HUDEP-2 (cell line): ENCODE data around the gene C1orf74.

Experiments used
- DNase-seq, 76 experiments: peaks; one replicate each; lab custom pipeline; 2025; ENCODE audit not compliant: unreplicated experiment in 76 of 76; lab: John Stamatoyannopoulos, UW

The C1orf74 gene

GRCh38 chr1:209784265-209785169 is at the start of gene C1orf74:
Gene C1orf74, minus strand, starts transcription at chr1:209784559. Its CDS starts 925 bp downstream, at chr1:209783634.
- DNase-seq, result peak in 75 of 76 experiments; percentile 57 to 98 (median 95)

DNA sequence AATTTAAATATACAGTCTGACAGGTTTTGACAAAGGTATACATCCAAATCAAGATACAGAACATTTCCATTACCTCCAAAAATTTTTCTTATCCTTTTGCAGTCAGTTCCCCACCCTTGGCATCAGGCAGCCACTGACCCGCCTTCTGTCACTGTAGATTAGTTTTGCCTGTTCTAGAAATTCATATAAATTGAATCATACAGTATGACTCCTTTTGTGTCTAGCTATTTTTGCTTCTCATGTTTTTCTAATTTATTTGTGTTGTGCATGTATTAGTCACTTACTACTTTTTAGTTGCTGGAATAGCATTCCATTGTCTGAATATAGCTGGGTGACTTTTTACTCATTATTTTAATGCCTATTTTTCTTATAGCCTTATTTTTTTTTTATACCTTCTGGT is 47.3 kb upstream of the C1orf74 start:
- no peak for DNase-seq

GRCh38 chr1:209830722-209831121 is 46.4 kb upstream of the C1orf74 start:
- no peak for DNase-seq

DNA sequence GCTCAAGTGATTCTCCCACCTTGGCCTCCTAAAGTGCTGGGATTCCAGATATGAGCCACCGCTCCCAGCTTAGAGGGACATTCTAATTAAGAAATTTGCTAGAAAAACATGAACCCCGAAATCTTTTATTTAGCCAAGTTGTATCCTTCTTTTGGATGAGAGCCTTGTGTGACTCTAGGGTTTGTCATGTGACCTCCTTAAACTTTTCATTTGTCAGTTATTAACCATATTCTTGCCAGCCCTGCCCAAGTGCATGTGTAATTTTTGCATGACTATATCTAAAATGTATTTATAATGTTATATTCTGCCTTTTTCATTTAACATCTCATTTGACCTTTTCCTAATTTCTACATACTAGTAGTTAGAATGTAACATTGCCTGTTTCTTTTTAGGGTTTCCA is 45.4 kb upstream of the C1orf74 start:
- no peak for DNase-seq

- peak; percentile 57 to 95 (median 87) for DNase-seq
These were observed 43.3 kb upstream of the C1orf74 start, which contains the start of gene UTP25 for GRCh38 chr1:209827384-209828262. Gene UTP25, plus strand, starts transcription at chr1:209827972. Its CDS starts 92 bp downstream, at chr1:209828064.

DNA sequence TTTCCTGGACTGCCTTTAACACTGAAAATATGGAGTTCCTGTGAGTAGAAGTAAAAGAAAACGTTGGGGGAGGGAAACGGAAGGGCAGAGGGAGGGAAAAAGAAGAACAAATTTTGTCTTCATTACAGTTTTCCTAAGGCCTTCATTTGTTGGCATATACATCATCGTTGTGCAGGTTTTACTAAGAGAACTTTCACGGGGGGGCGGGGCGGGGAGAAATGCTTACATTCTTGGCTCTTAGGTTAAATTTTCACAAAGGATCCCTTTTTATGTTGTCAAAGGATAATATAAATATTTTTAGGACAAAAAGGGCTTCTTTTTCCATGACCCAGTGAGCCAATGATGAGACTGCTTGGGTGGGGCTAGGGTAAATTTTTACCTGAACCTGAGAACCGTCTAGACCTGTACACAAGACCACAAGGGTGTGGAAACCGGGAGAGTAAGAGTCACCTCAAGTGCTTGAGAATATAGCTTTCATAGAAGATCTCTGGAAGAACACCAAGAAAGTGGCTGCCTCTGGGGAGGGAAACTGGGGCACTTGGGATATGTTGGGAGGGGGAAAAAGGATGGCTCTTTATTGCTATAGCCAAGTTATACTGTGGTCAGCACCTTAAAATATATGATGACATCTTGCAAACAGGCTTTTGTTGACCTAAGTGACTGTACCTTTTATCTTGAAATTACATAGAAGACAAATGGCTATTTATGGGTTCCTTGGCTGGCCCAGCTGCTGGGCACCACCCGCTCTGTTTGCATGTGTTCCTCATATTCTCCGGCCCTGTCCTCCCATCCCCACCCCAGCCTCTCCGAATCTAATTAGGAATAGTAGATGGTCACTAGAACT is 41.5 kb upstream of the C1orf74 start:
- DNase-seq, result no peak

DNA sequence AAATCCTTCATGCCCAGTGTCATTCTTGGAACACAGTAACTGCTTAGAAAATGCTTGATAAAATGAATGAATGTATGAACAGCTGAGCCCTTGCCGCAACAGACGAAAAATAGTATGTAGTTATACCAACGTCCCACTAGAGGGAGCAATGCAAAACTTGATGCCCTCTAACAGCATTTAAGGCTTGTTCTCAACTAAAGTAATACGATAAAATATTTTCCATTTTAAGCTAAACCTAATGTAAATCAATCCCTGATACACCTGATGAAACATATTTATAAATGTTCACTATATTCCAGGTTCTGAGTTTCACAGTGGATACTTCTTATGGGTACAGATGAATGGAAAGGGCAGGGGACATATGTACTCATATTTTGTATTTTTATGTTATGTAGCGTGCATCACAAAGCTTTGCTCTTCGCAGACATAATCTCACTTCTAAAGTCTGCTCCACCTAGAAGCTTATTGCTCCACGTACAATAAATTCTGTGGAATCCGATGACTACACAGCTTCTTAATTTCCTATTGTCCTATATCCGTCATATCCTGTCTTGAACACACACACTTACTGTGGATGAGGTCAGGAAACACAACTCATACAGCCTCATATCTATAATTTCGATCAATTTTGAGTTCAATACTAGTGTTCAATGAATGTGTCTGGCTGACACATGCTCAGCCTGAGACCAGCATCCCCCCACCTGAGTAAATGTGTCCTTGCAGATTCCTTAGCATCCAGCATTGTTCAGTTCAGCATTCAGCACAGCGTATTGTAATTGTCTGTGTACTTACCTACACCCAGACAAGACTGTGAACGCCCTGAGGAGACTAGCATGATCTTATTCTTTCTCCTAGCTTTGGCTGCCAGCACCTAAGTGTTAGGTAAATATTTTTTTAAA is 39.0 kb upstream of the C1orf74 start:
- DNase-seq, result peak in 19 of 76 experiments; percentile 6 to 55 (median 16)

- no peak for DNase-seq
These were observed 38.3 kb upstream of the C1orf74 start for GRCh38 chr1:209822706-209823105.

GRCh38 chr1:209820986-209821385 is 36.6 kb upstream of the C1orf74 start:
- no peak for DNase-seq

DNA sequence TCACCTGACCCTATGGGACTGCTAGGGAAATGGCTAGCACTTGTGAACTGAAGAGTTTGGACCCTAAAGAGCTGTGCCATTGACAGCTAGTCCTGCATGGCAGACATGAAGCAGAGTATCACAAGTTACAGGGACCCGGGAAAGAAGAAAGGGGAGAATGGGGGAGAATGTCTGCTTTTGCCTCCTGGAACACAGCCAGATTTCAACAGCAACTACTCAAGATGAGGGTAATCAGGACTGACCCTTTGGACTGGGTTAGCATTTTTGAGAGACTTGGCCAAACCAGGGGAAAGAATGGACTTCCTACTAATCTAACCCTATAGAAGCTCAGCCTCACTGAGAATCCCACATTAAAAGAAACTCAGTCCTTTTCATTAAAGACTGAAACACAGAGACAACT is 34.7 kb upstream of the C1orf74 start:
- no peak for DNase-seq

- DNase-seq, result no peak
These were observed 33.3 kb upstream of the C1orf74 start for GRCh38 chr1:209817691-209818090.

DNA sequence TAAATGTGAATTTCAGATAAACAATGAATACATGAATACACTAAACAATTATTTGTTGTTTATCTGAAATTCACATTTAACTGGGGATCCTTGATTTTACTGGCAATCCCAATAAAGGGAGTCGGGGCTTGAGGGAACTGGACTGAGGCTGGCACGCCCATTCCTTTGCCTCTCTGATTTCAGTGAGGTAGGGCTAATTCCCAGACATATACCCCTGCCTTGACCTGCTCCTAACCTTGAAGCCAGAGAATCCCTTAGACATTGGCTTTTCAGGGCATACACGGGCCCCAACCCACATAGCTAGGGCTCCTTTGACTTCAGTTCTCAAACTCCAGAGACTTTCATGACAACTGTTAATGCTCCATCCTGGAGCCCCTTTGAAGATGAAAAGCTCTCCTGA is 32.6 kb upstream of the C1orf74 start:
- DNase-seq, result no peak

DNA sequence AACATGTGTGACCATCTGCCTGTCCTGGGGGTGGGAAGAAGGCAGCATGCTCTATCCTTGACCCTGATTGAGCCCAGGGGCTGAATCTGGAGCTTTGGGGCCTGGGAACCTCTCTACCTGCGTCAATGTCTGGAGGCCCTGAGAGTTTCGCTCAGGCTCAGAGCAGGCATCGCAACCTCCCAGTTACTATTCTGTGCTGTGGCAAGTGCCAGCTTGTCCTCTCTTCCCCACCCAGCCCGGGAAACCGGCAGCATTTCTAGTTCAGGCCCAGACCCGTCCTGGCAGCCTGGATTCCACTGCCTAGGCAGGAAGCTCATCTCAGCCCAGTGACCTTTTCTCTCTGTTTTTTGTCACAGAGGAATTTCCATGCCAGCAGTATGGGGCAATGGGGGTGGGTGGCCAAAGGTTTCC is 31.6 kb upstream of the C1orf74 start:
- DNase-seq, result no peak

DNA sequence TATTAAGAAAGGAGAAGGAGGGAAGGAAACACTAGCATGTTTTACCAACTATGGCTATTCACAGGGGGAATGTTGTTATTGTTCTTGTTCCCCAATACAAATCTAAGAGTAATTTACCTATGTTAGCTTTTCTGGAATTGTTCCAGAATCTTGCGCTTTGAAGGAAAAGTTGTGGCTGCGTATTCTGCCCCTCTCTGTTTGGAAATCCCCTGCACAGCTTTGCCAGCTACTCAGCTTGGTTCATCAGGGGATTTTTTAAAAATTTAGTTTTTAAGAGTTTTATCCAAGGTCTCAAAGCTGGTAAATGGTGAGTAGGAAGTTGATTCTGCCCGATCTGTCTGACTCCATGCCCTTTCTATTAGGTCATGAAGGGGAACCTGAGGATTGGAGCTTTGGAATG is 31.1 kb upstream of the C1orf74 start:
- no peak for DNase-seq

DNA sequence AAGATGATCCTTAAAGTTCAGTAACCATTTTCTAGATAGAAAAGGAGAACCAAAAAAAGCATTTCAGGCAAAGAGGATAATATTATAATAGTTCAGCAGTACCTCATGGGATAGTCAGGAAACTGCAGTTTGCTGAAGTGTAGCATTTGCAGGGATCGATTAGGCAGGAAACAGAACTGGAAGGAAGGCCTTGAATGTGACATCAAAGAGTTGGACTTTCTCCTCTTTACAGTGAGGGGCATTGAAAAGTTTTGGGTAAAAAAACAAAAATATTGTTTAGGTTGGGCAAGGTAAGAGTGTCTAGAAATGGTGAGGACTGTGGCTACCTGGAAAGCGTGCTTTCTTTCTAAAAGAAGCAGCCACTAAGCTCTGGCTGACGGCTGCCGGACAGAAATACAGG is 29.5 kb upstream of the C1orf74 start:
- no peak for DNase-seq

DNA sequence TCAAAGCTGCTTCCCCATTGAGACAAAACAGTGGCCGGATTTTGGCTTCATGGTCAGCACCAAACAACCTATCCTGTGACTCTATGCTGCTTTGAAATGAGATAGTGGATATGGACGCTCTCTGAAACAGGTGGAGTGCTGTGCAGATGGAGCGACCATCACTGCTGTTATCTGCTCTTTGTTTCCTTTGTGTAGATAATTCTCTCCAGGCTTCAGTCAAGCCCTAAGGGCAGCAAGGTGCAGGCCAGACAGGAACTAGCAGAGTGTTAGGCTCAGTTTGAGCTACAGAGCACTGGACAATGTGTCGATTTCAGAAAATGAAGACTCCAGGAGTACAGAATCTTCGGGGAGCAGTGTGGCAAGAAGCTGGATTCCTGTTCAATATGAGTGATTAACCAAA is 26.4 kb upstream of the C1orf74 start:
- no peak for DNase-seq

DNA sequence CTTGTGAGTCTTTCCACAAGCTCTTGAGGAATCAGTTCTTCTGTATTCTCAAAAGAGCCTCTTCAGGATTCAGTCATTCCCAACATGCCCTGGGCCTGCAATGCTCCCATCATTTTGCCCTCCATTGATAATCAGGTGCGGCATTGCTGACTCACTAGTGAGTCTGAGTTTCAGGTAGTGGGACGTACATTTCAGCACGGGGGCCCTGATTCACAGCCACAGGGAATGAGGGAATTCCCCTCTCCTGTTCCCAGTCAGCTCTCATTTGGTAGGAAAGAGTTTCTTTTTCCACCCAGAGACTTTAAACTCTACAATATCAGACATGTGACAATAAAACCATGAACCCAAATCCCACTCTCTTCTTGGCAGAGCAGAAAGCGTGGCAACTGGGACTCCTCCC is 25.3 kb upstream of the C1orf74 start:
- DNase-seq, result no peak

DNA sequence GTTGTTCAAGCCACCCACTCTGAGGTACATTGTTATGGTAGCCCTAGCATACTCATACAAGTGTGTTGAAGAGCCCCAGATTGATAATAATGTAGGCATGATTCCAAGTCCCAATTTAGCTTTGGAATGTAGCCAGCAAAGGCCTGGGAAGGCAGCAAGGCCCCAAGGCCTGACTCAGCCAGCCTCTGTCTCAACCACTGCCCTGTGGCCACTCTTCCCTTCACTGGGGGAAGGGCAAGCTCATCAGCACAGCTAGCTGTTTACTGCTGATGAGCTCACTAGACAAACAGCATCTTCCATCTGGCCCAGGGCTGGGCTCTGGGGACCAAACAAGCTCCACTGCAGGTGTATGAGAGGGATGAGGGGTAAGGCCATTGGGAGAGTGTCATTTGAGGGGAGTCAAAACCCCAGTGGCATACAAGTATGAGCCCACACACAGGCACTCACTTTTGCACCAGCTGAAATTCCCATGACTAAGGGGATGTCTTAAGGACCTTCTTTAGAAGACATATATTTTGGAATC is 23.8 kb upstream of the C1orf74 start:
- peak in 65 of 76 experiments; percentile 25 to 91 (median 67) for DNase-seq

DNA sequence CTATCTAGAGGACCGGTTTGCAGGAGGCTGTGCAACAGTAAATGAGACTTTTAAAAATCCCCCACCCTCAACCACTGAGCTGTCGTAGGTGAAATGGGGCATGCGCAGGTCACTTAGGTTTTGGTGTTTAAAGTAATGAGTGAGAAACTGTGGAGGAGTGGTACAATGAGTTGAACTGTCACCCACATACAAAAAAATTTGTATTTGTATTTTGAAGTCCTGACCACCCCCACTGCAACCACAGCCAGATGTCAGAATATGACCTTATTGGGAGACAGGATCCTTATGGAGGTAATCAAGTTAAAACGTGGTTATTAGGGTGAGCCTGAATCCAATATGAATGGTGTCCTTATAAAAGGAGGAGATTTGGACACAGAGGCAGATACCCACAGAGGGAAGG is 23.1 kb upstream of the C1orf74 start:
- DNase-seq, result no peak
